ENCODE data around the gene FBXO31.

Gene FBXO31

DNA sequence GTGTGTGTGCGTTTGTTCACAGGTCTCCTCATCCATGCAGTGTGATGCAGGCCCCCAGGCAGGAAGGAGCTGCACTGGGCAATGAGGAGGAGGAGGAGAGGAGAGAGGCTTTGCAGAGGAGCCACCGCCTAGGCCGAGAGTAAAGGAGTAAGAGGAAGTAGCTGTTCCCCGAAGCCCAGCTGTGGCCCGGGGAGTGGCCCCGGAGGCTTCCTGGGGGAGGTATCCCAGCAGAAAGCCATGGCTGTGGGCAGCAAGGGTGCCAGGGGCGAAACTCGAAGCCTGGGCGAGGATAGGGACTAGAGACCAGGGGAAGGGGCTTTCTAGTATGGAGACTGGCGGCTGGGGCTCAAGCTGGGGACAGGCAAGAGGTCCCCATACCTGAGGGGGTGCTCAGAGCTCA, 78.6 kb downstream of the FBXO31 start:
- no peak for DNase-seq

DNA sequence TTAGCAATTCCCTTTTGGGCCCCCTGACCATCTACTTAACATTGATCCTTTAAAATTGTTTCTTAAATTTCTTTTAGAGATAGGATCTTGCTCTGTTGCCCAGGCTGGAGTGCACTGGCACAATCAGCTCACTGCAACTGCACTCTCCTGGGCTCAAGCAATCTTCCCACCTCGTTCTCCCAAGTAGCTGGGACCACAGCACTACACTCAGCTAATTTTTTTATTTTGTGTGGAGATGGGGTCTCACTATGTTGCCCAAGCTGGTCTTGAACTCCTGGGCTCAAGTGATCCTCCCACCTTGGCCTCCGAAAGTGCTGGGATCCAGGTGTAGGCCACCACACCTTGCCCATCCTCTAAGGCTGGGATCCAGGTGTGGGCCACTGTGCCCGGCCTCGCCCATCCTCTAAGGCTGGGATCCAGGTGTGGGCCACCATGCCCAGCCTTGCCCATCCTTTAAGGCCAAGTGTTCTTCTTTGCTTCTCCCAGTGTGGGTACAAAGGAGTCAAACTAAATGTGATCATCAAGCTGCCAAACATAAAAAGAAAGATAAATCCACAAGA, 79.5 kb downstream of the FBXO31 start:
- no peak for DNase-seq

DNA sequence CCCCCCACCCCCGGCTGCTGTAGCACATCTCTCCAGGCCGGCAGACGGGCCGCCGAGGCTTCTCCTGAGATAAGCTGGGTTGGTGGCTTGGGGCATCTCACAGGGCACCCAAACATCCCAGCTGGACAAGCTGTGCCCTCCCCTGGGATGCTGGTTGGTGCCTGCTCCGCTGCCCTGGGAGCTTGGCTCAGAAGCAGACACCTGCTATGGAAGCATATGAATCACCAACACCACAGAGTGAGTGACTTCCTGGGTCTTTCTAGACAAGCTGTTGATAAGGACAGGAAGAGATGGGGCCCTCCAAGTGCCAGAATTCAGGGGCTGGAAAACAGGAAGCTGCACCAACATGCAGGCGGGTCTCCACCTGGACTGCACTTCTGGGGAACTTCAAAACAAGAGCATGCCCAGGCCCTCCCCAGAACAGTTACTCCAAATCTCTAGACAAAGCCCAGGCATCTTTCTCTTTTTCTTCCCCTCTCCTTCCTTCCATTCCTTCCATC, 80.1 kb downstream of the FBXO31 start:
- DNase-seq, result no peak

DNA sequence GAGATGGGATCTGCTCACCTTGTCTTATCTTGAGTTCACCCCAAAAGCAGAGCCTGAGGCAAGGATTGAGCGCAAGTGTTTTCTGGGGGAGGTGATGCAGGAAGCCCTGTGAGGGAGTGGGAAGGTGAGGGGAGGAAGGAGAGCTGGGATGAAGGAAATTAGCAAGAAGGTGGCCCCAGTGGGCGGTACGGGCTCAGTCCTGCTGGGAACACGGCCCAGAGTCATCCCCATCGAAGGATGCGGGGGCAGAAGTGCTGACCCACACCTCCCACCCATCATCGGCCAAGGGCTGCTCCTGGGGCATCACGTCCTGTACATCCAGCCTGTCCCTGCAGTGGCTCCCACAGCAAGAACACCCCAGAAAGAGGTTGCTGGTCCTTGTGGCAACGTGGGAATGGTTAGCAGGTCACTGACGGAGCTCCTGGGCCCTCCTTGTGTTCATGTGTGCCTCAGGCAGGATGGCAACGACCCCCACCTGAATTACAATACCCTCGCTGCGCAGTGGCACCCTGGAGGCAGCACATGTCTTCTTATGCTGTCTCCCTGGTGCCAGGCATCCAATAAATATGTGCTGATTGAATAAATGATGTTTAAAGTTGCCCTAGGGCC, 84.6 kb downstream of the FBXO31 start:
- DNase-seq, result no peak

DNA sequence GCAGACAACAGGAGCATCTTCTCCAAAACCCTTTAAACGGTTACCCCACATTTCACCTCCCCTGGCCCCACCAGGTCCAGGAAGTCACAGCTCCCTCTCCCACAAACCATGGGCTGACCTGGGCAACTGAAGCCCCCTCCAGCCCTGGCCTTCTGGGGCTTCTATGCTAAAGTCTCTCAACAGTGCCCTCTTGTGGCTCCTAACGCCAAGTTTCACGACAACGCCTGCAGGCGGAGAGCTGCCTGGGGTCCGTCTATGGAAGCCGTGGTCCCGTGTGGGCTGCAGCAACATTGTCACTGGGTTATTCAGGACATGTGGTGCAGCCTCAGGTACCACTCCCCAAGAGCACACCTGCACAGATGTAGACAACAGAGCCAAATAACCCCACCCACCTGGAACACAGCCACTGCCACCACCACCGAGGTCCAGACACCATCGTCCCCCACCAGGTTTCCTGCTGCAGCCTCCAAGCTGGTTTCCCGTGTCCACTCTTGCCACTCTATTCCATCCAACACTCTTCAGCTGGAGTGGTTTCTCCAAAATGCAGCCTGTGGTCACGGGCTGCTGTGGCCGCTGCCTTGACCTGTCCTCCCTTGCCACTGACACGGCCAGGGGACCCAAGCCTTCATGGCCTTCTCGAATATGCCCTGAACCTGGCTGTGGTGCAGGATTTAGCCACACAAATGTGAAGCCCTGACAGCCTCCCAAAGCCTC, 85.5 kb downstream of the FBXO31 start:
- DNase-seq, result no peak

DNA sequence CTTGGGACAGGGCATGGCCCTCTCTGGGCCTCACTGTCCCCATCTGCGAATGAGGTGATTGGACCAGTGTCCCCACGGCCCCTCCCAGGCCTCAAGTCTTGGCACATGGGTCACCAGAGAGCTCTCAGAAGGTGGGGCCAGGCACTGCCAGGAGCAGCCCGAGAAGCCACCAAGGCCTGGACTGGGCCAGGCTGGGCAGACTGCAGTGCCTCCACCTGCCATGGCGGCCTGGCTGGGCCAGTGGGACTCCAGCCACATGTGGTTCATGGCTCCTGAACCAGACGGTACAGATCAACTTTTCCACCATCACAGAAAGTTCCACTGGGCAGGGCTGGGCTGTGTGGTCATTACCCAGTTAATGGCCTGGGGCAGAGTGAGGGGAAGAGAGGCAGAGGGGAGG, 86.2 kb downstream of the FBXO31 start:
- no peak for DNase-seq

DNA sequence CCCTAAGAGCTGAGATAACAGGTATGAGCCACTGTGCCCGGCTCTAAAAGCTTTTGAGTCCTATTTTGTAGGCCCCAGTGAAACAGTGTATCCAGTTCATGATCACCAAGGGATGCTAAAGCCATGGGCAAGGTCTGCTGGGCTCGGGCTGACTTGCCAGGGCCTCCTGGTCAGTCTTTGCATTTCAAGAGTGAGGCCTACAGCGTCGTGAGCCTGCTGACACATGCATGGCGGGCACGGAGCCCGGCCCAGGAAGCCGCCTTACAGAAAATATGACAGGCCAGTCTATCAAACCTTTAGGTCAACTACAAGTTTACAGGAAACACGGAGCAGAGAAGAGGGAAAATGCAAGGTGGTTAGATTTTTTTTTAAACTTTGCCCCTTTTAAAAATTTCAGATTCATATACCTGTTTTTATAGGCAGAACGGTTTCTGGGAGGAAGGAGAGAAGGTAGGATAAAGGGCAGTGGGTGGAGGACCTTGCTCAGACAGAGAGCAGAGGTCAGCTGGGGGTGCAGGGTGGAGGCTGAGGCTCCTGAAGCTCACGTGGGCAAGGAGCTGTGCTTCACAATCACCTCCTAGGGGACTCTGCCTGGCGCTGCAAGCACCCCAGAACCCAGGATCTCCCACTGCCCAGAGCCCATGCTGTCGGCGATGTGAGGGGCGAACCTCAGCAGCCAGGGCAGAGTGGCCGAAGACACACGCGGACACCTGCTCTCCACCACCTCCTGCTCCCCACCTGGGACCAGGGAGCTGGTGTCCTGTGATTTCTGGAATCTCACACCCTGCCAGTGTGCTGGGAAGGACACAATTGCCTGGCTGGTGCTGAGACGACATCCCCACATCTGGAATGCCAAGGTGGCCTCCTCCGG, 87.7 kb downstream of the FBXO31 start:
- DNase-seq, result no peak

DNA sequence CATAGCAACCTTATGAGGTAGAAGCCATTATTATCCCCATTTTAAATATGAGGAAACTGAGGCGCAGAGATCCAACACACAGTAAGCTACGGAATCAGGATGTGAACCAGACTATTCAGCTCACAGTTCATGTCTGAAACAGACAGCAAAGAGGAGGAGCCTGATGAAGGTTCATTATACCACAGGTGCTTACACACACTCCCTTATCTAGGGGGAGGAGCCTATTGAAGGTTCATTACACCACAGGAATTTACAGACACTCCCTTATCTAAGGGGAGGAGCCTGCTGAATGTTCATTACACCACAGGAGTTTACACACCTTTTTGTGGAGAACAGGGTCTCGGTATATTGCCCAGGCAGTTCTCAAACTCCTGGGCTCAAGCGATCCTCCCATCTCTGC, 88.3 kb downstream of the FBXO31 start:
- DNase-seq, result no peak

DNA sequence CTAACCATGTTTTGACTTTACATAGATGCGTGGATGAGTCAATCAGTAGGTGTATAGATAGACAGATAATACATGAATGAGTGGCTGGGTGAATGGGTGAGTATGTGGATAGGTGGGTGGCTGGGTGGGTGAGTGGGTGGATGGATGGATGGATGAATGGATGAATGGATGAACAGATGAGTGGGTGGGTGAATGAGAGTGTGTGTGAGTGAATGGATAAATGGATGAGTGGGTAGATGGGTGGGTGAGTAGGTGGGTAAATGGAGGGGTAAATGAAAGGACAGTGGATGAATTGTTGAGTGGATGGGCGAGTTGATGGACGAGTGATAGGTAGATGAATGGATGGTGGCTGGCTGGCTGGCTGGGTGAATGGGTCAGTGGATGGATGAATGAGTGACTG, 89.6 kb downstream of the FBXO31 start:
- DNase-seq, result no peak

DNA sequence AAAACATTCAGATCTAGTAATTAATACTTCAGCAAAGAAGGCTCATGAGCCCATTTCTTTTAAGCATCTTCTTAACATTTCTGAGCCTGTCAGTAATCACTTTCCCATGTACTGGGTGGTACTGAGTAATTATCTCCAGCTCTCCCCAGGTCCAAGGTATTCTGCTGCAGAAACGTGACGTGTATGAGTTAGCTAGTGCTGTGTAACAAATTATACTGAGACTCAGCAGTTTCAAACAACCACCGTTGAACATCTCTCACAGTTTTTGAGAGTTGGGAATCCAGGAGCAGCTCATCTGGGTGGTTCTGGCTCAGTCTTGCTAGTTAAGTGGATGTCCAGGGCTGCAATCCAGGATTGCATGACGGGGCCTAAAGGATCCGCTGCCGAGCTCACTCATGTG, 91.6 kb downstream of the FBXO31 start:
- DNase-seq, result no peak

DNA sequence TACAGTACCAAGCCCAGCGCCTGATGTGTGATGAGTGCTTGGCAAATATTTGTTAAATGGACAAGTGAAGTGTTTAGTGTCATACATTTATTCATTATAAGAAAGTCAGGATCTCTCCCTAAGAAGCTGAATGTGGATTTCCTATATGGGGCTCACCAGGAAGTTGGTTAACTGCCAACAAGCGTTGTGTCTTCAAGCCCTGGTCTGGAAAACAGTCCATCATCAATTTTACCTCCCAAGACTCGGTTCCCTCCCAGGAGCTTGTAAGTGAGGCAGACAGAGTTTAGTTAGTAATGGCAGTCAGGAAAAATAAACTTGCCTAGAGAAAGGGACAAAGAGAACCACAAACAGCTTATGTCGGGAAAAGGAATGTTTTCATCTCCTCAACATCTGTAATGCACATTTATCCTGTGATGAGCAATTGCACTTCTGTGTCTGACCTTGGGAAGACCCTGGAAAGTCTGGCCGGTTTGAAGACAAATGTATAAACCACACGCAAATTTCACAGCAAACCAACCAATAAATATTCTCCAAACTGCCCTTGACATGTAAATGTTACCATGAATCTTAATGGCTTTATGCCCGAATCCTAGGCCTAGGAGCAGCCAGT, 94.7 kb downstream of the FBXO31 start:
- DNase-seq, result peak; percentile 2

DNA sequence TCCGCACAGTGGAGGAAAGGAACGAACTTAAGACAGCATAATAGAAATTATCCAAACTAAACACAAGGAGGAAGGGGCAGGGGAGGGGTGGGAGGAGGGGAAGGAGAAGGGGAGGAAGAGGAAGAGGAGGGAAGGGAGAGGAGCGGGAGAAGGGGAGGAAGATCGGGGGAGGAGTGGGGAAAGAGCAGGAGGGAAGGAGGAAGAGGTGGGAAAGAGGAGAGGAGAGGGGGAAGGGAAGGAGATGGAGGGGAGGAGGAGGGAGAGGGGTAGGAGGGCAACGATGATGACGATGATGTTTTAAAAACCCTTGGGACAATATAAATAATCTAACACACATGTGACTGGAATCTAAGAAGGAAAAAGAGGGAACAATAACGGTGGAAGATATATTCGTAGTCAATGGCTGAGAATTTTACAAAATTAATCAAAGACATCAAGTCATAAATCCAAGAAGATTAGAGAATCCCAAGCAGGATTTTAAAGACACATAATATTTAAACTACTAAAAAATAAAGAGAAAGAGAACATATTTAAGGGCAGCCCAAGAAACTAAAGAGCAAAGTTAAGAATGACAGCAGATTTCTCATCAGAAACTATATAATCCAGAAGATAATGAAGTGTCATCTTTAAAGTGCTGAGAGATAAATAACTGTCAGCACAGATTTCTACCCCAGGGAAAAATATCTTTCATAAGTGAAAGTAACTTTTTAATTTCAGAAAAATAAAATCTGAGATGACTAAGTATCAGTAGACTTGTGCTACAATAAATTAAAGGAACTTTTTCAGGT, 96.5 kb downstream of the FBXO31 start:
- DNase-seq, result no peak

DNA sequence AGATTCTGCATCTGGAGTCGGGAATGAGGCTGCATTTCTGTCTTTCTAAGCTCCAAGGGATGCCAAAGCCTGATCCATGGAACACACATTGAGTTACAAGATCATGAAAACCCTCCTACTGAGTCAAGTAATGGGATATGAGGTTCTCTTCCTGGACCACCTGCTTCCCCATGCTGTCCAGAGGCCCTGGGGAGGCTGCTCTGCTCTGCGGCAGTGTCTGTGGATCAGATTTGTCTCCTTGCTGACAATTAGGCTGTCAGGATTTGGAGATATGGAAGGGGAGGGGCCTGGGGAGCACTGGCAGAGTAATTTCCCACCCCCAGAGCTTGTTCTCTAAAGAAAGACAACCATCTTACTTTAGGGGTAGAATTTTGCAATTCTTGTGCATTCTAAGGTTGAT, 99.4 kb downstream of the FBXO31 start:
- DNase-seq, result no peak

DNA sequence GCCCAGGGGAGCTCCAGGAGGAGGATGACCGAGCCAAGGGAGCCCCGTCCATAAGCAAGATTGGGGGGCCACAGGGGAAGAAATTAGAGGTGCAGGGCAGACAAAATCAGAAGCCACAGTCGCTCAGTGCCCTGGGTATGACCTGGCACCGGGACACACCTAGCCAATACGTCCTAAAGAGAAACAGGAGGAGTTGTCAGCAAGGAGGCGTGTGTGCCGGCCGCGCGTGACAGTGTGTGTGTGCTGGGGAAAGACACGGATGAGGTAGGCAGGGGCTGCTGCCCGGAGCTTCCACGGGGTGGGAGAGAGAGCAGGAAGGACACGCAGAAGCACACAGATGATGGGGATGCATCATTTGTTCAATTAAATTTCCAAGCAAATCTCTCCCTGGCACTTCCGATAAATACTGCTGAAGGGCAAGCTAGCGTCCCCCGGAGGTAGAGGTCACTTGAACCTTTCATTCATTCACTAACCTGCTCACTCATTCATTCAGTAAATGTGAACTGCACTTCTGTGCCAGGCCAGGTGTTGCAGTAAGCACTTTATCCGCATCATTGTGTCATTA, 104.4 kb downstream of the FBXO31 start:
- no peak for DNase-seq

DNA sequence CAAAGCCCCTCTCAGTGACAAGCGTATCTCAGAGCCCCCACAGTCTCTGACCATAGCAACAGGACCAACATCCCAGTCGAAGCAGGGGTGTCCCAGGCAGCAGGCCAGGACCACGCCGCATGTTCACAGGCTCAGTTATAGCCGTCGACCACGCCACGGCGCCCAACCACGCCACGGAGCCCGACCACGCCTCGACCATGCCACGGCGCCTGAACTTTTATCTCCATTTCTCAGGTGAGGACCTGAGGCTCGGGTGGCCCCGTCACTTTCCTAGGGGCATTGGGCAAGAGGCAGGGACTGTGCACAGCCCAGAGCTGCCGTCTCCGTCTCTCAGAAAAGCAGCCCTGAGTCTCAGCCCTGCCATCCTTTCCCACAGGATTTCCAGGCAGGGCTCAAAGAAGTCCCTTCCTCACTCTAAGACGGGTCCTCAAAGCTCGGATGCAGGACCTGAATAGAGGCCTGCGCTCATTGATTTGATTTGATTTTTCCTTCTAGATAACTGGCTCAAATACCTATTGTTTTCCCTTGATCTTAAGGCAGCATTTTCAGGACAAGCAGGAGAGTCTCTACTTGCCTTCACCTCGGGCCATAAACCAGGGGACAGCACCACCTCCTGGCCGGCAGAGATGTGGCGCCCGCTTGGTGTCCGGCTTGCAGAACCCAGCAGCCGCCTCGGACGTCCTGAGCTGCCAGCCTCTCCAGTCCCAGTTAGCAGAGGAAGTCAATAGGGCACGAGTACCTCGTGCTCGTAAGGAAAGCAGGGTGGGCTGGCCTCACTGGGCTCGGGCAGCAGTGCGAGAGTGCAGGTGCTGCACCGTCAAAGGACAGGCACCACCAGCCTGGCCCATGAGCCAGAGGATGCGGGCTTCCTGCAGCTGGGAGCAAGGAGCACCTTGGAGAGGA, 105.1 kb downstream of the FBXO31 start:
- DNase-seq, result peak; percentile 2
